Measurements from ENCODE around the gene FASLG. TPM values are rescaled to one million over a fixed set of nuclear protein-coding genes. Genes with fewer than 3 reads are reported as not detected.

The FASLG gene
- total RNA-seq, 1 experiment from 2014 or later = not detected

Other genes with a start within 250 kb of the FASLG start
- not detected in 2 replicates for gene C1orf105, start 238.4 kb upstream of the FASLG start, total RNA-seq (2014; rRNA removed; shearing (Covaris generic))
- gene PIGC, start 215.0 kb upstream of the FASLG start, total RNA-seq (2014; rRNA removed; shearing (Covaris generic)) = 25.5 and 27.3 TPM in 2 replicates
- gene SUCO, start 126.0 kb upstream of the FASLG start, total RNA-seq (2014; rRNA removed; shearing (Covaris generic)) = 32.7 and 44.7 TPM in 2 replicates

Data from H7 (cell line).